Ovary (tissue), 3 donors: Measurements from ENCODE around the gene TUBA3D.
"Not testable (repeated sequence)": the region's sequence is repeated elsewhere in the genome, so short reads cannot be mapped to it uniquely, and the experiment has no call there.

Experiments used
- CTCF ChIP-seq, 3 donors: fragments of 450-650 bp in 2 of 3; fragments of 200-600 bp in 1 of 3; IDR thresholded peaks; one replicate each; pipeline versions ENCODE4 v1.5.1 to v1.8.0; 2016 to 2022; ENCODE audit warnings: antibody characterized with exemption in 3 of 3, mild to moderate bottlenecking in 1 of 3
- POLR2A ChIP-seq: fragments of 450-650 bp; IDR thresholded peaks from one replicate; pipeline ENCODE4 v1.6.1; 2017; ENCODE audit warnings: antibody characterized with exemption, mild to moderate bottlenecking, moderate library complexity
- donor health status: DM: no; HTN: no; CAD: no.

- not testable (repeated sequence) for TF ChIP-seq POLR2A; CTCF (IDR thresholded peaks at IDR 0.05)
Observed at GRCh38 chr2:131517856-131518255, 41.9 kb downstream of the TUBA3D start.
